H1 (cell line): ENCODE measurements around the gene SLC28A1. TPM values are rescaled to one million over a fixed set of nuclear protein-coding genes. Genes with fewer than 3 reads are reported as not detected.

Source experiments
- CTCF ChIA-PET: fragments of 300-600 bp; sonication (Branson Sonifier 250); formaldehyde crosslinking; loops from one replicate; lab custom pipeline; 2021; ENCODE audit not compliant: partially characterized antibody; lab: Charles Lee
- POLR2A ChIA-PET: fragments of 300-600 bp; sonication (Branson Sonifier 250); formaldehyde crosslinking; loops from one replicate; lab custom pipeline; 2021; ENCODE audit warnings: inconsistent platforms; ENCODE audit not compliant: partially characterized antibody; lab: Charles Lee
- DNase-seq, 2 experiments: peaks; one replicate each; pipeline versions ENCODE4 v3.0.0 to v3.0.0-alpha.2; 2010 to 2022; ENCODE audit warnings: low spot score in 2 of 2, low read depth in 1 of 2, mixed read lengths in 1 of 2
- FAIRE-seq: peaks from 2 replicates; lab custom pipeline; 2011; peaks lifted over from hg19 to GRCh38; lab: Jason Lieb, UNC
- H2AFZ ChIP-seq: 2 replicates; pipeline ENCODE4 v1.8.1; 2012; ENCODE audit warnings: low read length, inconsistent platforms
- H2AK5ac ChIP-seq: 2 replicates; pipeline ENCODE4 v1.6.1; 2013; ENCODE audit warnings: low read depth, low read length
- H2BK120ac ChIP-seq: replicated peaks from 2 replicates; pipeline ENCODE3; 2013; ENCODE audit warnings: low read depth, low read length, inconsistent platforms
- H2BK12ac ChIP-seq: 2 replicates; pipeline ENCODE4 v1.6.1; 2013; ENCODE audit warnings: low read depth, low read length
- H2BK15ac ChIP-seq: 2 replicates; pipeline ENCODE4 v1.6.1; 2013; ENCODE audit warnings: low read length
- H2BK20ac ChIP-seq: 2 replicates; pipeline ENCODE4 v1.6.1; 2013; ENCODE audit warnings: low read length
- H2BK5ac ChIP-seq: 2 replicates; pipeline ENCODE4 v1.6.1; 2013; ENCODE audit warnings: low read depth, low read length
- H3K14ac ChIP-seq: 2 replicates; pipeline ENCODE4 v1.6.1; 2013; ENCODE audit warnings: inconsistent platforms; ENCODE audit not compliant: insufficient read length
- H3K18ac ChIP-seq: 2 replicates; pipeline ENCODE4 v1.6.1; 2013; ENCODE audit warnings: low read length; ENCODE audit errors: extremely low read depth
- H3K23ac ChIP-seq: 2 replicates; pipeline ENCODE4 v1.6.1; 2013; ENCODE audit warnings: inconsistent platforms; ENCODE audit not compliant: insufficient read length
- H3K23me2 ChIP-seq: 2 replicates; pipeline ENCODE4 v1.6.1; 2013; ENCODE audit warnings: low read depth, low read length
- H3K27ac ChIP-seq: 2 replicates; pipeline ENCODE4 v1.6.1; 2011; ENCODE audit warnings: low read depth, low read length, inconsistent platforms
- H3K27me3 ChIP-seq, 4 experiments: replicated peaks in 1 of 4; 1 replicate in 1 of 4; 2 replicates in 3 of 4; pipeline versions ENCODE4 v1.6.1 to v1.8.1; 2011 to 2013; ENCODE audit warnings: low read length in 3 of 4, mild to moderate bottlenecking in 3 of 4, inconsistent platforms in 2 of 4, mixed read lengths in 2 of 4, moderate library complexity in 1 of 4; ENCODE audit not compliant: control insufficient read depth in 3 of 4, insufficient read depth in 3 of 4; ENCODE audit errors: extremely low read depth in 1 of 4
- H3K36me3 ChIP-seq, 4 experiments: 2 replicates each; pipeline versions ENCODE4 v1.6.1 to v1.8.1; 2011 to 2013; ENCODE audit warnings: mild to moderate bottlenecking in 4 of 4, low read length in 3 of 4, moderate library complexity in 2 of 4, control low read depth in 1 of 4, inconsistent platforms in 1 of 4; ENCODE audit not compliant: insufficient read depth in 4 of 4, control insufficient read depth in 2 of 4
- H3K4ac ChIP-seq: replicated peaks from 2 replicates; pipeline ENCODE3; 2013; ENCODE audit warnings: low read length, low read depth, mixed read lengths, inconsistent platforms; ENCODE audit not compliant: insufficient read length
- H3K4me1 ChIP-seq, 4 experiments: replicated peaks in 1 of 4; 1 replicate in 1 of 4; 2 replicates in 3 of 4; pipeline versions ENCODE4 v1.6.1 to v1.8.1; 2011 to 2013; ENCODE audit warnings: low read length in 3 of 4, inconsistent platforms in 2 of 4, mixed read lengths in 1 of 4; ENCODE audit not compliant: insufficient read depth in 4 of 4, control insufficient read depth in 3 of 4
- H3K4me2 ChIP-seq, 2 experiments: 2 replicates each; pipeline versions ENCODE4 v1.6.1 to v1.8.1; 2011 to 2013; ENCODE audit warnings: low read depth in 2 of 2, low read length in 2 of 2, control low read depth in 1 of 2, inconsistent platforms in 1 of 2, mild to moderate bottlenecking in 1 of 2; ENCODE audit not compliant: insufficient read depth in 1 of 2
- H3K4me3 ChIP-seq, 4 experiments: fragments of 200-600, 300-600 bp in 1 of 4; sonication (generic), shearing (Covaris generic), sonication (Bioruptor Twin) in 1 of 4; 2 replicates each; pipeline versions ENCODE4 v1.5.1 to v1.8.1; 2011 to 2016; ENCODE audit warnings: low read length in 4 of 4, low read depth in 3 of 4, control low read depth in 2 of 4, inconsistent platforms in 2 of 4, mild to moderate bottlenecking in 2 of 4, mixed read lengths in 1 of 4, moderate library complexity in 1 of 4; ENCODE audit not compliant: insufficient read depth in 2 of 4; ENCODE audit errors: extremely low read depth in 1 of 4
- H3K56ac ChIP-seq: replicated peaks from 2 replicates; pipeline ENCODE3; 2013; ENCODE audit warnings: low read depth, mild to moderate bottlenecking, mixed read lengths, low read length, inconsistent platforms; ENCODE audit not compliant: insufficient read length
- H3K79me1 ChIP-seq: 2 replicates; pipeline ENCODE4 v1.6.1; 2013; ENCODE audit warnings: low read depth, low read length, control low read depth
- H3K79me2 ChIP-seq, 2 experiments: 2 replicates each; pipeline versions ENCODE4 v1.6.1 to v1.8.1; 2012 to 2013; ENCODE audit warnings: low read length in 2 of 2, mild to moderate bottlenecking in 2 of 2, inconsistent platforms in 1 of 2; ENCODE audit not compliant: insufficient read depth in 2 of 2, control insufficient read depth in 1 of 2
- H3K9ac ChIP-seq, 4 experiments: replicated peaks in 1 of 4; 1 replicate in 1 of 4; 2 replicates in 3 of 4; pipeline versions ENCODE4 v1.6.1 to v1.8.1; 2011 to 2013; ENCODE audit warnings: low read depth in 3 of 4, low read length in 3 of 4, control low read depth in 2 of 4, mild to moderate bottlenecking in 2 of 4, moderate library complexity in 2 of 4, inconsistent platforms in 1 of 4; ENCODE audit errors: extremely low read depth in 1 of 4
- H3K9me3 ChIP-seq, 2 experiments: 2 replicates each; pipeline versions ENCODE4 v1.6.1 to v1.8.1; 2012 to 2013; ENCODE audit warnings: mild to moderate bottlenecking in 2 of 2, moderate library complexity in 2 of 2, control low read depth in 1 of 2, inconsistent platforms in 1 of 2, low read depth in 1 of 2, low read length in 1 of 2, mixed read lengths in 1 of 2; ENCODE audit not compliant: insufficient read depth in 2 of 2
- H4K20me1 ChIP-seq, 2 experiments: replicated peaks in 1 of 2; 2 replicates each; pipeline versions ENCODE3 to v1.8.1; 2011 to 2013; ENCODE audit warnings: inconsistent platforms in 2 of 2, low read length in 2 of 2, mild to moderate bottlenecking in 1 of 2; ENCODE audit not compliant: insufficient read depth in 2 of 2, control insufficient read depth in 1 of 2
- H4K5ac ChIP-seq: 2 replicates; pipeline ENCODE4 v1.6.1; 2013; ENCODE audit warnings: low read length, low read depth, mixed read lengths, inconsistent platforms; ENCODE audit not compliant: insufficient read length
- H4K8ac ChIP-seq: 2 replicates; pipeline ENCODE4 v1.8.0; 2013; ENCODE audit warnings: mild to moderate bottlenecking, moderate library complexity, low read length, inconsistent platforms; ENCODE audit not compliant: insufficient read depth; ENCODE audit errors: extremely low read depth
- H4K91ac ChIP-seq: replicated peaks from 2 replicates; pipeline ENCODE3; 2013; ENCODE audit warnings: low read length, mixed read lengths, inconsistent platforms; ENCODE audit not compliant: insufficient read length
- BCL11A ChIP-seq, 2 experiments: IDR thresholded peaks; one replicate each; pipeline ENCODE4 v1.6.1; 2011; ENCODE audit warnings: low read depth in 2 of 2, low read length in 2 of 2, mild to moderate bottlenecking in 2 of 2
- CHD2 ChIP-seq: IDR thresholded peaks from 2 replicates; pipeline ENCODE4 v1.6.1; 2012; ENCODE audit warnings: low read length, improper control_type of control experiment
- RNF2 ChIP-seq: fragments of 200-900, 300-1000 bp; sonication (generic); IDR thresholded peaks from 2 replicates; pipeline ENCODE4 v1.7.1; 2016; ENCODE audit warnings: borderline replicate concordance, low read depth, mild to moderate bottlenecking, antibody characterized with exemption, low read length; ENCODE audit not compliant: poor library complexity, severe bottlenecking; ENCODE audit errors: missing control alignments
- WGBS, 2 experiments: shearing (Covaris generic) in 1 of 2; methylation state at CpG; one replicate each; pipeline versions ENCODE4 v1.1.6 to v1.1.7; 2013 to 2015; ENCODE audit warnings: low lambda C conversion rate in 2 of 2, mixed read lengths in 2 of 2, inconsistent platforms in 1 of 2, low coverage in 1 of 2, missing lambda C conversion rate in 1 of 2; ENCODE audit not compliant: insufficient replicate concordance in 2 of 2, insufficient coverage in 1 of 2, insufficient read length in 1 of 2; ENCODE audit errors: extremely low coverage in 1 of 2, missing lambda C conversion rate in 1 of 2; 5-methylcytosine and 5-hydroxymethylcytosine counted together
- polyA plus RNA-seq, 7 experiments: library from polyadenylated mRNA; depleted of rRNA in 3 of 7; stranded (reverse) in 5 of 7; unstranded in 2 of 7; fragments of >200 nt in 5 of 7; fragments of 200-250 nt in 2 of 7; gene quantifications; 1 replicate in 5 of 7; 2 replicates in 1 of 7; 4 replicates in 1 of 7; pipeline versions ENCODE4 v1.2.1 to v1.2.3, GENCODE V29; 2011 to 2013; ENCODE audit warnings: missing spikeins in 2 of 7, mixed read lengths in 2 of 7
- total RNA-seq: library from RNA; stranded (reverse); fragmentation: NEBNext Ultra II Directional; extraction: Animal tissue kit (Norgen Biotek cat#: 25700); gene quantifications from 2 replicates; pipeline ENCODE4 v1.2.1, GENCODE V29; 2021
- TF ChIP-seq, protein P1 (sequence below): IDR thresholded peaks from 2 replicates; pipeline ENCODE4 v1.6.1; 2011; ENCODE audit warnings: low read depth, mild to moderate bottlenecking, low read length; ENCODE audit not compliant: insufficient read depth

The SLC28A1 gene
- total and polyA plus RNA-seq, 2 of the 8 experiments (the other 6 are each of a cell fraction or from before 2014, with no cell fraction given), result 0.09 TPM; not detected in 1

DNA sequence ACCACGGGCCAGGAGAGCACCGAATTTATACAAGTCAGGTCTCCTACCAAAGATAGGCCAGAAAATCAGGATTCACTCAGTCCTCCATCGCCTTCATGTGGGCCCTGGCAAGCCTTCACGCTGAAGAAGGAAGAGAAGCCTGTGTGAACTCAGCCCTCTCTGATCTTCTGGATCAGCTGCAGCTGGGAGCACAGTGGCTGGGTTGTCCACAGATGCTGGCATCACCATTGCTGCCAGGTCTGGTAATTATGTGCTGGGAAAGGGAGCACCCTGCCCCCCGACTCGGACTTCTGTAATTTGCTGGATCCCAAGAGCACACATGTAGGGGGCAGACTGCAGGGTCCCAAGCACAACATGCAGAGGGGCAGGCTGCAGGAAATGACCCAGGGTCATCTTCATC lies 84.8 kb downstream of the SLC28A1 start:
- TF ChIP-seq, protein P1, sequence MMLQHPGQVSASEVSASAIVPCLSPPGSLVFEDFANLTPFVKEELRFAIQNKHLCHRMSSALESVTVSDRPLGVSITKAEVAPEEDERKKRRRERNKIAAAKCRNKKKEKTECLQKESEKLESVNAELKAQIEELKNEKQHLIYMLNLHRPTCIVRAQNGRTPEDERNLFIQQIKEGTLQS, result no peak
- TF ChIP-seq BCL11A (IDR thresholded peaks at IDR 0.05; ENCODE audit: low read depth in 2 of 2, low read length in 2 of 2), result no peak
- no peak for TF ChIP-seq RNF2
- TF ChIP-seq CHD2, result no peak

More for the DNA sequence above, 84.8 kb downstream of the SLC28A1 start:
- Histone ChIP-seq H3K79me1 (no peaks in the 10 kb centered on the region), H2BK120ac (no peak overlapping the region), H3K79me2 (no peaks in the 10 kb centered on the region), H3K4me2 (no peak overlapping the region), H3K27me3 (no peaks in the 10 kb centered on the region), H4K5ac (no peak overlapping the region), H3K18ac (no peak overlapping the region), H3K9ac (no peak overlapping the region), H2BK12ac (no peak overlapping the region), H3K56ac (no peak overlapping the region), H3K23ac (no peak overlapping the region), H3K23me2 (no peaks in the 10 kb centered on the region), H3K36me3 (no peaks in the 10 kb centered on the region), H4K91ac (no peak overlapping the region), H4K20me1 (no peaks in the 10 kb centered on the region), H3K27ac (no peak overlapping the region), H3K4ac (no peak overlapping the region), H2BK5ac (no peak overlapping the region), H4K8ac (no peak overlapping the region), H3K4me3 (no peak overlapping the region), H2AFZ (no peak overlapping the region), H3K14ac (no peak overlapping the region), H2BK20ac (no peak overlapping the region), H3K9me3 (peaks cover 6 to 16% of the 10 kb centered on the region in 2 experiments; a peak in 1 of 4 replicates), H3K4me1 (peaks cover 0 to 8% (median 3%) of the 10 kb centered on the region in 4 experiments; a peak in 6 of 7 replicates), H2BK15ac (no peak overlapping the region), H2AK5ac (no peak overlapping the region)
- ChIA-PET POLR2A (interaction anchor here (2.0 kb wide), 1 partner anchor 10 kb away, joined by 6 read pairs; no protein-coding TSS in a partner anchor), CTCF (interaction anchor here (0.9 kb wide), 1 partner anchor 36 kb away, joined by 3 read pairs; no protein-coding TSS in a partner anchor)
- WGBS, 2 experiments, result 82% methylated on average over 6 of the region's 6 CpGs; no CpG with 5 or more reads in 1 of the 2 experiments
- DNase-seq (no peak), FAIRE-seq (no peak)
